ENCODE results near the gene RIN3.
"Not testable (repeated sequence)": the region's sequence is repeated elsewhere in the genome, so short reads cannot be mapped to it uniquely, and the experiment has no call there.

RIN3 gene

DNA sequence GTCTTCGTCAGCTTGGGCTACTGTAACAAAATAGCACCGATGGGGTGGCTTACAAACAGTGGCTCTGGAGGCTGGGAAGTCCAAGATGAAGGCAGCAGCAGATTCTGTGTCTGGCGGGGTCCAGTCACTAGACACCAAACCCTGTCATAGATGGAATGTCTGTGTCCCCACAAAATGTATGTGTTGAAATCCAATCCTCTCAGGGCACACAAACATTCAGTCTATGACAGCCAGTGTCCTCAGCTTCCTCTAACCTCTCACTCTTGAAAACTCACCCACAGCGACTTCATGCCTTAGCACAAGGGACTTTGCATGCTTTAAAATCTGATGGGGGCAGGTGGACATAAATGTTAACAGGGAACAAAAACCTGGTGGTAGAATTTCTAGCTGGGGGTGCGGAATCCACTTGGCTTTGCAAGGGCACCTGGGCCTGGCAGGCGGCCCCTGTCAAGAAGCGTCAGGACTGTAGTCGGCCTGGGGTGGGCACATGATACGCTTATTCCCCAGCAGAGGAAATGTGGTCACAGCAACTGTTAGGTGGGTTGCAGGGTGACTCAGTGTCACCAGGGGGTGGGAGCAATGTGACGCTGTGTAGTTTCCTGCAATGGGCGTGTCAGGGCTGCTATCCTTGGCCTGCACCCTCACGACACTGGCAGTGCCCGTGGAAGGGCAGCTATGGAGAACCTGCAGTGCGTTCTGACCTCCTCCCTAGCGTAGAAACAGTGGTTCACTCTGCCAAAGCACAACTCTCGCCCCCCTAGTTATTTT, 17.7 kb downstream of the RIN3 start:
- DNase-seq, result peak; percentile 26 to 72

DNA sequence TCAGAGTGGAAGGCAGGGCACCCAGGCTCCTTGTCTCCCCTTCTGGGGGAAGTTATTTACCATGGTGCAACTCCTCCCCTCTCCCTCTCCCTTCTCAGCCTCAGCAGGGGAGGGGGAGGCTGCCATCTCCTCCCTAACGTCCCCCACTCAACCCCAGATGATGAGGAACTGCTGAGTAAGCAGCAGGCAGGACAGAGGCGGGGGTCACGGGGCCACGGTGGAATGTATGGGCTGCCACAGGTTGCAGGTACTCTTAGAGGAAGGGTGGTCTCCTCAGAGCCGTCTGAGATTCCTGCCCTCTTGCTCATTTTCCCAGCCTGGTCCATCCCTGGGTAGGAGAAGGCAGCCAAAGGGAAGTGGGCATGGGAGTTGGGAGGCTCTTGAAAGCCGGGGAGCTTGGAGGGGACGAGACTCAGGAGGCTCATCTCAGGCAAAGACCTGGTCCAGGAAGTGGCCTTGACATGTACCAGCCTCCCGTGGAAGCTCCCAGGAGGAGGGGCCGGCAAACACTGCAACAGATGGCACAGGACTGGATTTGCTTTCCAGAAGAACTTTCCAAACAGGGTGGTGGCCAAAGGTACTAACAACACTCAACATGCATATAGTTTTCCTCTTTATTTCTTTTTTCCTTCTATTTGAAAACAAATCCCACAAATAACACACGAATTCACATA, 19.0 kb downstream of the RIN3 start:
- no peak for DNase-seq

DNA sequence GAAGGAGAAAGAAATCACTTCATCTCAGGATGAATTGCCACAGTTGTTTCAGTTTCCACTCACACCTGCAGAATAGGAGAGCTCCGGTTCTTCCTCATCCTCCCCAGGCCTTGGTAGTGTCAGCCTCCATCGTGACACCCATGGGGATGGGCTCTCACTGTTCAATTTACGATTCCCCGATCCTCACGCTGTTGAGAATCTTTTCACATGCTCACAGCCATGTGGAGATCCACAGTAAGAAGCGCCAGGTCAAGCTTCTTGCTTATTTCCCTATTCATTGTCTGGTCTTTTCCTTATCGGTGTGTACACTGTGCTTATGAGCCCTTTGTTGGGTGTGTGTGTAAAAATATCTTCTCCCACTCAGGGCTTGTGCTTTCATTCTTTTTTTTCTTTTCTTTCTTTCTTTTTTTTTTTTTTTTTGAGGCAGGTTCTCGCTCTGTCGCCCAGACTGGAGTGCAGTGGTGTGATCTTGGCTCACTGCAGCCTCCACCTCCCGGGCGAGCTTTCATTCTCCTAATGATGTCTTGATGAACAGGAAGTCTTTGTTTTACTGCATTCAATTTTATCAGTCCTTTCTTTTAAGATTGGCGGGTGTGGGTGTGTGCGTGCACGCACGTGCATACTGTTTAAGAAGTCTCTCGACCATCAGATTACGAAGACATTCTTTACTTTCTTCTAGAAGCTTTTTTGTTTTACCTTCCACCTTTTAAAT, 21.5 kb downstream of the RIN3 start:
- DNase-seq, result peak in 1 of 2 experiments; percentile 41

DNA sequence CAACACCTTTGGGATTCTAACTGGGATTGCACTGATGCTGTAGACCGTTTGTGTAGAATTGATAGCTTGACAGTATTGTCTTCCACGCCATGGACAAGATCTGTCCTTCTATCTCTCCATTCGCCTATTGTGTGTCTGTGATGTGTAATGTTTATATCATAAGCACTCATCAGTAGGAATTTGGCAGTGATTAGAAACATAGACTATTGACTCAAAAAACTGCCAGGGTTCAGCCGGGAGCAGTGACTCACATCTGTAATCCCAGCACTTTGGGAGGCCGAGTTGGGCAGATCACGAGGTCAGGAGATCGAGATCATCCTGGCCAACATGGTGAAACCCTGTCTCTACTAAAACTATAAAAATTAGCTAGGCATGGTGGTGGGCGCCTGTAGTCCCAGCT, 22.6 kb downstream of the RIN3 start:
- not testable (repeated sequence) for DNase-seq

DNA sequence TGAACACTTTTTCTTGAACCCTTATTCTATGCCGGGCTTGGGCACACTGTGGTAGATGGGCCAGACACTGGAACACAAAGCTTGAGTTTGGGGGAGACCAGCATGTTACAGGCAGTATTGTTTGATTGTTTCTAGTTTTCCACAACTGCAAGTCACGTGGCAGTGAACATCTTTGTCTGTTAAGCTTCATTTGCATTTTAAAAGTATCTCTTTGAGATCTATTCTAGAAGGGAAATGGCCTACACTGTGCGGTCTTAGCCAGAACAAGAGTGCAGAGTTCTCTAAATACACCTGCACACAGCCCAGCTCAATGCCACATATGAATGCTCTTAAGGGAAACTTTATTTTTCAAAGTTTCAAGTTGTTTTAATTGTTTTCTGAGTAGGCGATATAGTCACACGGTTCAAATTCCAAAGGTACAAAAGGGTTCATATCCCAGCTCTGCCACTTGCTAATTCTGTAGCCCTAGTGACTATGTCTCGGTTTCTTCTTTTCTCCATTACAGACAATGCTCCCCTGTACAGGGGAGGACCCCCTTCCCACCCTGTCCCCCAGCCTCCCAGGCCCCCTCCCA, 24.9 kb downstream of the RIN3 start:
- DNase-seq, result no peak

DNA sequence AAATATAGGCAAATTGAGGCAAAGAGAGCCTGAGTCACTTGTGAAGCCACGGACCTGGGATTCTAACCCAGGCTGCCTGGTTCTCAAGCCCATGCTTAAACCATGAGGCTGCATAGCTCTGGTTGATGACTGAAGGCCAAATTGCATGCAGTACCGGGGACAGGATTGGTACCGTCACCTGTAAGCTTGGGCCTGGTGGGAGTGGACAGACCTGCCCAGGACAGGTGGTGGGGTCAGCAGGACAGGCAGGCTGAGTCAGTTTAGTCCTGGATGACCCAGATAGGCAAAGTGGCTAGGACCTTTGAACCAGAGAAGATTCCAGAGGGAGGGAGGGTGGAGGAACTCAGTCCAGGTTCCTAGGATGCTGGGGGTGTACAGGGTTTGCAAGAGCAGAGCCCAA, 25.8 kb downstream of the RIN3 start:
- no peak for DNase-seq

DNA sequence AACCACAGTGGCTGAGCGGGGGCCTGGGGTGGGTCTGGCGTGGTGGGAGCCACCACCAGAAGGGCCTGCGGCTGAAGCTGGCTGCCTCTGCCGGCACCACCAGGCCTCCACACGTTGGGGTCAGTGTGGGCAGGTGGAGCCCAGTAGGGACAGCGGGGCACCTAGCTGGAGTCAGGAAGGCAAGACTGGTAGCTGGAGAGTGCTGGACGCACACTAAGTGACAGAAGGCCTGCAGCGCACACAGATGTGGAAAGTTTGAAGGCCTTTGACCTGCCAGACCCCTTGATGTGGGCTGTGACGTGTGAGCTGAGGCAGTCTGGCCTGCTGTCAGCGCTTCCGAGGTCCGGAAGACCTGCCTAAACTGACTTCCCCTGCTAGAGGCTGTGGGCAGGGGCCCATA, 26.3 kb downstream of the RIN3 start:
- DNase-seq, result no peak

DNA sequence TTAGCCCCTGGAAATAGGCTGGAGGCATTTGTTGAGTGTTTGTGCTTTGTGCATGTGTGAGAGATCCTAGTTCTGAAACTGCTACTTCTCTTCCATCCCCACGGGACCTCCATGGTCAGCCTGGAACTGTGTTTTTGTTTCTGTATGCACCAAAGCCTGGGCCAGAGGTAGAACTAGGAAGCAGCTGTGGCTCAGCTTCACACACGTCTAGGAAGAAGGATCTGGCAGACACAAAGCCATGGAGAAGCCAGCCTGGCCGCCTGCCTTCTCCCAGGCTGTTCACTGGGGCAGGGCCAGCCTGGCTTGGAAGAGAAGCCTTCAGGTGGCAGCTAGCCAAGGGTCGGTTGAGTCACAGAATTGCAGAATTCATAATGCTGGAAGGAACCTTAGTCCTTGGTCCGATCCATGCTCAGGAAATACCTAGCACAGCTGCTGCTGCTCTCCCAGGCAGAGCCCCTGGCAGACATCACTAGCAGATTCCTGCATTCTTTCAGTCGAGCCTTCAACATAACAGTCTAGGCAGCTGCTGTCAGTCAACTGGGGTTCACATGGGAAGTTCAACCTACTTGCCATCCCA, 27.0 kb downstream of the RIN3 start:
- no peak for DNase-seq

DNA sequence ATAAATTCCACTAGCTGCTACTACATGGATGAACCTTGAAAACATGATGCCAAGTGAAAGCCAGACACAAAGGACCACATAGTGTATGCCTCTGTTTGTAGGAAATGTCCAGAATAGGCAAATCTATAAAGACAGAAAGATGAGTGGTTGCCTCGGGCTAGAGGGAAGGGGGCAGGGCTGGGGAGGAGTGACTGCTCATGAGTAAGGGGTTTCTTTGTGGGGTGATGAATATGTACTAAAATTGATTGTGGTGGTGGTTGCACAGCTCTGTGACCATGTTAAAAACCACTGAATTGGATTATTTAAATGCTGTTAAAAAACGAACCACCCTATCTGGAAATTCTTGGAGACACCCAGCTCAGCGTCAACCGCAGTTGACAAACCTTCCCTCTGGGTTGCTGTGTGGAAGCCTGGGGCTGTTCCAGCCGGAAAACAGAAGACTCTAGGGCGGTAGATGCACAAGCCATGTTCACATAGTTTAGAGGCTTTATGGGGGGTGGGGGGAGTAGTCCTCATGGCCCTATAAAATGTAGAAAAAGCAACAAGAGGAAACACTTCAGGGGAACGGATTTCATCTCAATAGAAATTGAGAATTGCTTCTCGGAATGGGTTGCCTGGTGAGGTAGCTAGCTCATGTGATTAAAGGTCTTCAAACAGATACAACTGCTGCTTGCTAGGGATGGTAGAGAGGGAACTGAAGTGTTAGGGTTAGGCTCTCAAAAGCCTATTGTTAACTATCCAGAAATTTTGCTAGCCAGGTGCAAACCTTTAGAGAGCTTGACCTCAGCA, 29.4 kb downstream of the RIN3 start:
- no peak for DNase-seq

DNA sequence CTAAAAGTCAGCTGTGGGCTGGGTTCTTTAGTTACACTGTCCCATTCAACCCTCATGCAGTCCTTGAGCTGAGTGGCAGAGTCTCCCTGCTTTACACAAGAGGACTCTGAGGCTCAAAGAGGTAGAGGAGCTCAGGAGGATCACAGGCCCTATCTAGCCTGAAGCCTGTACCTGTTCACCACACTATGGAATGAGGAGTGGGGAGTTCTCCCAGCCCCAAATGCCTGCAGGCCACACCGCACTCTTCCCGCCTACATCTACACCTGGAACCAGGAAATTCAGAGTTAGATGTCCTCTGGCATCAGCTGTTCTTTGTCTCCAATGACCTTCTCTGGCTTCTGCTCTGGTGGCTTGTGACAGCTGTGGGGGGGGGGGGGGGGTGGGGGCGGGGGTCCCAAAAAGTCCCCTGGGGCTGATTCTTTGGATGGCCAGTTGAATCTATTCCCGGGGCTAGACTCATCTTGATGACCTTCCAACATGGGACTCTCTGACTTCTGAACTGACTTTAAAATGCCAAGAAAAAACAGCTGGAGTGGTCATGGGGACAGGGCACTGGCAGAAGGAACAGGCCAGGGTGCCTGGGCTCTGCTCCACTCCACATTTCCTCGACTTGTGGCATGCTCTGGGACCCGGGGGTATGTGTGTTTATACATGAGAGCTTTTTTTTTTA, 30.6 kb downstream of the RIN3 start:
- no peak for DNase-seq

DNA sequence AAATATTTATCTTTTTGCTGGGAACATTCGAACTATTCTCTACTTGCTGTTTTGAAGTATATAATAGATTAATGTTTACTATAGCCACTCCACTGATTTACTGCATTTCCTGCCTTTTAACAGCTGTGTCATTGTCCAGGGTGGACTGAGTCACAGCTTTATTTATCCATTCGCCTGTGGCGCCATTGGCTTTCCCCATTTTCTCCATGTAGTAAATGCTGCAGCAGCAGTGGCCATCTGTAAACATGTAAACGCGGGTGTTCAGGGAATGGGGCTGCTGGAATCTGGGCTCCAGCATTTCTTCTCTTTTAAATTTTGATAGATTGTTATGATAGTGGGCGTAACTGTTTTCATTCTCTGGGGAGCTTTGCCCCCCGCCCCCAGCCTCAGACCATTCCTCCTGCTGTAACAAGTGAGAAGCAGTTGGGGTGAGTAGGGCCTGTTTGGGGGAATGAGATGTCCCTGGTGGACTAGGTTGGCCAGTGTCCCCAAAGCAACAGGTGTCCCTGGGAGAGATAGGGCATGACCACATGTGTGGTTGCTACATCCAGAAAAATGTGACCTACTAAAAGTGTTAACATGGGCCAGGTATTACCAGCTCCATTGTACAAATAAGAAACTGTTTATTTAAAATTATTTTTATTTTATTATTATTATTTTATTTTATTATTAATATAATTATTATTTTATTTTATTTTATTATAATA, 32.9 kb downstream of the RIN3 start:
- DNase-seq, result no peak

DNA sequence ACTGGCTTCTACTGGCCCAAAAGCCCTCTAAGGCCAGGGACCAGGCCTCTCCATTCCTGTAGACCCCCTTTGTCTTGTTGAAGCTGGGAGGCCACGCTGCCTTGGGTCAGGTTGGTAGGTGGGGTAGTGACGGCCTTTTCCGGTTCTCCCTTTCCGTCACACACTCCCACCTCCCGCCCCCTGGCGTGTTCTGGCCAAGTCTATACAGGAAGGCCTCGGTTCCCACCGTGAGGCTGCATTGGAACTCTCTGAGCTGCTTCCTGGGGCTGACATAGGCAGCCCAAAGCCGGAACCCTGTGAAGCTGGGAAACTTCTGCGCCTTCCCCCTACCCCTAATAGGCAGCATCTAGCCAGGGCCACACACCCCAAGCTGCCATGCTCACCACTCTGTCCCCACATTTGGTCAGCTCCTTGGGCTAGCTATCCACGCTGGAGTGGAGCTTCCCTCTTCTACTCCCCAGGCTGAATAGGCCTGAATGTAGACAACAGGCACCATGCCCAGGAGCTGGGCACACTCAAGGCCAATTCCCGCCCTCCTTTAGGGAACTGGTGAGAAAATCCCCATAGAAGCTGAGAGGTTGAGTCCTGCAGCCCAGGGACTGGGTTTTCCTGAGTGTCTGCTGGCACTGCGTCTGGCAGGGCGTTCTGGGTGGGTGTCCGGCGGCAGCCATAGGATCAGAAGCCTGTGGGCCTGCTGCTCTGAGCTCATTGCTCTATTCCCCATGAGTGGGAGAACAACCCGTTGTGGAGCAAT, 35.7 kb downstream of the RIN3 start:
- no peak for DNase-seq

DNA sequence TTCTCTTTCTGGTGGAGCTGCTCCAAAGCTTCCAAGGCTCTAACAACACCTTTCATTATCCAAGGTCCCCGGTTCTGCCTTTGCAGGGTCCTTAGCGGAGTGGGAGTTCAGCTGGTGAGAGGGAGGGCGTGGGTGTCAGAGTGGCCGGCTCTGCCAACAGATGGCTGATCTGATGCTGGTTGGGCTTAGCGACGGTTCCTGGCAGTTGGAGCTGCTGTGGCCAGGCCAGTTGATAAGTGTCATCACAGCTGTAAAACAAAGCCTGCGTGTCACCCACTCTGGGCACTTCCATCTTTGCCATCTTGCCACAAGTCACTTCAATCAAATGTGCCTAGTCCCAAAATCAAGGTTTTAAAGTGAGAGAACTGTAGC, 36.3 kb downstream of the RIN3 start:
- no peak for DNase-seq

DNA sequence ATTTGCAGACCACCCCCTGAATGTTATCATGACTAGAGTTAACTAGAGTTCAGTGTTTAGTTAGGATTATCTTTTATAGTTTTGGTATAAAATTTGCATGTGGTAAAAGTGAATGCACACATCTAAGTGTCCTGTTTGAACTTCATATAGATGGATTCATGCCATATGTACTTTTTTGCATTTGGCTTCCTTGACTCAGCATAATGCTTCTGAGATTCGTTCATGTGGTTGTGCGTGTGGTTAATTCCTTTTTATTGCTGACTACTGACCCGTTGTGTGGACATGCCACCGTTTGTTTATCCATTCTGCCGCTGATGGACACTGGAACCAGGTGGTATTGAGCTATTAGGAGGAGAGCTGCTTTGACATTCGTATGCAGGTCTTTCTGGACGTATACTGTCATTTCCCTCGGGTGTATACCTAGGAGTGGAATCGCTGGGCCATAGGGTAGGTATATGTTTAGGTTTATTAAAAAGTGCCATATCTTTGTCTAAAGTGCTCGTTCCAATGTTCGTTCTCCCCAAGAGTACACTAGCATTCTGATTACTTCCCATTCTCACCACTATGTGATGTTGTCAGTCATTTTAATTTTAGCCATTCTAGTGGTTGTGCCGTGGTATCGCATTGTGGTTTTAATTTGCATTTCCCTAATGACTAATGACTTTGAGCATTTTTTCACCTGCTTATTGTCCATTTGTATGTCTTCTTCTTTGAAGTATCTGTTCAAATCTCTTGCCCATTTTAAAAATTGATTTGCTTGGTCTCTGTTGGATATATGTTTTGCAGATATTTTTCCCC, 37.7 kb downstream of the RIN3 start:
- no peak for DNase-seq

DNA sequence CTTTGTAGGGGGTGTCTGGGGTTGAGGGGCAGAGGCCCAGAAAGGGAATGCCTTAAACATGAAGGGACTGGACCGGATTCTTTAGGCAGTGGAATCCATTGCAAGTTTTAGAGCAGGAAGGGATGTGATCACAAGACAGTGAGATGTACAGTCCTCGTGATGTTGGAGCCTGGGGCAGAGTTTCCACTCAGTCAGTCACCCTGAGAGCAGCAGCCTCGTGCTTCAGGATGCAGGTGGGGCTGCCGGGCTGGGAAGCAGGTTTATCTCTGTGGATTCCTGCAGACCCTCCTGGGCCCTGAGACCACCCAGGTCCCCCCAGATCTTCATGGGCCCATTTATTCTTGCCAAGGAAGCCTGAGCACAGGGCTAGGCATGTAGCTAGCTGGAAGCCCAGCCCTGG, 38.5 kb downstream of the RIN3 start:
- no peak for DNase-seq

DNA sequence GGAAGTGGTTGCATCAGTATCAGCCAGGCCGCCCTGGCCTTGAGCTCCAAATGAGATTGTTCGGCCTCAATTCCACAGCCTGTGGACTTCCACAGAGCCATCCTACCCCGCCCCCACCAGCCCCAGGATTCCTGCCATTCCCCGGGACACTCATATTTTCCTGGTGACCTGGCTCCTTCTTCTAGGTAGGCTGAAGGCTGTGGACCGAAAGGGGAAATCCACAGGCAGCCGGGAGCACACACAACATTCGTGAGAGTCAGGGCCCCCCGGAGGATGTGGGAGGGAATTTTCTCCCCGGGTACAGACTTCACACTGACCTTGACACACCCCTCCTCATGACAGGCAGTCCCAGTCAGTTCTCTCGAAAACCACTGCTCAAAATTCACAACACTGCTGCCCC, 39.9 kb downstream of the RIN3 start:
- no peak for DNase-seq

DNA sequence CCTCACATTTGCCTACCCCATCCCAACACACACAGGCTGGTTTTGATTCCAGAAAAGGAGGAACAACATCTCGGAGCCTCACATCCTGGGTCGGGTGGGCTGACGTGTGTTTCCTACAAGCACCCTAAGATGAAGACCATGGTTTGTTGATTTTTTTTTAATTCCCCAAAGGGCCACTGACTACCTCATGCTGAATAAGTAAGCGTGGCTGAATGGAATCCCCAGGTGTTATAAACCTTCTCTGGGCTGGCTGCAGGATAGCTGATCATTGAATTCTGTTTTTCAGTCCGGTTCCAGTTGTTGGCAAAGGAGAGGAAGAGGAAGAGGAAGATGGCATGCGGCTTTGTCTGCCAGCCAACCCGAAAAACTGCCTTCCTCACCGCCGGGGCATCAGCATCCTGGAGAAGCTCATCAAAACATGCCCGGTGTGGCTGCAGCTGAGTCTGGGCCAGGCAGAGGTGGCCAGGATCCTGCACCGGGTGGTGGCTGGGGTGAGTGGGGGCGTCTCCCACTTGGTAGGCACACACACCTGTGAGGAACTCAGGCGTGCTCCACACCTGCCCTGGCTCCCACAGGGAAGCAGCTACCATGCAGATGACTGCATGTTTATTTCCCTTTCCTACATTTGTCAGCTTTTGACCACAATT, 42.0 kb downstream of the RIN3 start:
- DNase-seq, result no peak

DNA sequence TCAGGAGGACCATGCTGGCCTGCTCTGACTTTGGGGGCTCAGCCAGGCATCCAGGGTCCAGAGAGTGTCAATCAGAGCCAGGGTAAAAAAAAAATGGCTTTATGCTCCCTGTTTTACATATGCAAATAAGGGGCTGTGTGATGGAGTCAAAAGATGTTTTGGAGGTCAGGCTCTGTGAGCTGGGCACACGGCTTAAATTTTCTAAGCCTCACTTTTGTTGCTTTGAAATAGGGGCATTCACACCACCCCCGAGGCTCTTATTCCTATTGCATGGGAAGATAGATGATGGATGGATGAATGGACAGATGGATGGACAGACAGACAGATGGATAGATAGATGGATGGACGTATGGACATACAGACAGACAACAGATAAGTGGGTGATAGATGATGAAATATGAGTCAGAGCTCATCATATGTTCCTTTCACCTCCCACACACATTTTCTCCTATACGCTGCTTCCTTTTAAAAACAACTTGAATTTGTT, 42.7 kb downstream of the RIN3 start:
- no peak for DNase-seq
